K562 (cell line): Measurements from ENCODE around the gene ZG16B. TPM values are rescaled to one million over a fixed set of nuclear protein-coding genes. Genes with fewer than 3 reads are reported as not detected.

ENCODE experiments used
- ATAC-seq: fragments of 200-7000 bp; cut with Tn5 transposase; 3 replicates; pipeline ENCODE4 v1.9.1; 2020; ENCODE audit warnings: moderate library complexity
- BruUV-seq: library from RNA; stranded (reverse); fragments of 400-500 nt; replicated peaks from 2 replicates; lab custom pipeline; 2021; lab: Mats Ljungman, UMichigan
- CTCF ChIA-PET: fragments of 300-600 bp; formaldehyde crosslinking; extraction: SDS; loops from one replicate; lab custom pipeline; 2021; ENCODE audit warnings: low intra/inter-chr PET ratio; lab: Yijun Ruan, JAX
- POLR2A ChIA-PET: fragments of 300-600, 350-650 bp; sonication (Branson Sonifier 250); formaldehyde crosslinking; extraction: SDS; loops from one replicate; lab custom pipeline; 2021; ENCODE audit warnings: antibody characterized with exemption, inconsistent platforms; lab: Yijun Ruan, JAX
- DNase-seq, 4 experiments: peaks; one replicate each; pipeline versions ENCODE4 v3.0.0 to v3.0.0-alpha.2; 2011 to 2018; ENCODE audit warnings: low spot score in 3 of 4, mixed read lengths in 3 of 4; ENCODE audit errors: extremely low read depth in 1 of 4
- FAIRE-seq: peaks from 2 replicates; lab custom pipeline; 2011; peaks lifted over from hg19 to GRCh38; lab: Jason Lieb, UNC
- H2AFZ ChIP-seq: 2 replicates; pipeline ENCODE4 v1.6.0; 2011; ENCODE audit warnings: low read depth, low read length, control low read depth, inconsistent platforms
- H3K27ac ChIP-seq: fragments of 200-600 bp; 3 replicates; pipeline ENCODE4 v1.8.0; 2011; ENCODE audit warnings: low read depth, mild to moderate bottlenecking, control low read depth, inconsistent platforms, low read length, moderate library complexity, mixed read lengths; ENCODE audit errors: extremely low read depth
- H3K27me3 ChIP-seq, 2 experiments: fragments of 300-600 bp in 1 of 2; 2 replicates in 1 of 2; 3 replicates in 1 of 2; pipeline versions ENCODE4 v1.6.0 to v1.8.0; 2011; ENCODE audit warnings: inconsistent platforms in 2 of 2, low read length in 2 of 2, mild to moderate bottlenecking in 1 of 2, mixed read lengths in 1 of 2, moderate library complexity in 1 of 2; ENCODE audit not compliant: control insufficient read depth in 2 of 2, insufficient read depth in 2 of 2
- H3K36me3 ChIP-seq: fragments of 300-600 bp; 3 replicates; pipeline ENCODE4 v1.8.0; 2011; ENCODE audit warnings: mild to moderate bottlenecking, low read length, inconsistent platforms; ENCODE audit not compliant: control insufficient read depth, insufficient read depth
- H3K4me1 ChIP-seq, 2 experiments: fragments of 200-600 bp in 1 of 2; replicated peaks in 1 of 2; 2 replicates in 1 of 2; 3 replicates in 1 of 2; pipeline versions ENCODE4 v1.5.1 to v1.8.0; 2011; ENCODE audit warnings: inconsistent platforms in 2 of 2, low read length in 2 of 2, mild to moderate bottlenecking in 1 of 2, mixed read lengths in 1 of 2, moderate library complexity in 1 of 2; ENCODE audit not compliant: control insufficient read depth in 2 of 2, insufficient read depth in 2 of 2
- H3K4me2 ChIP-seq: 2 replicates; pipeline ENCODE4 v1.6.1; 2011; ENCODE audit warnings: low read length, control low read depth, inconsistent platforms, mixed read lengths; ENCODE audit not compliant: insufficient read depth
- H3K4me3 ChIP-seq: fragments of 200-600 bp; sonication (generic), shearing (Covaris generic); 2 replicates; pipeline ENCODE4 v1.5.1; 2016; ENCODE audit warnings: control low read depth, inconsistent platforms
- H3K79me2 ChIP-seq: fragments of 200-600 bp; 3 replicates; pipeline ENCODE4 v1.8.0; 2011; ENCODE audit warnings: low read length, inconsistent platforms; ENCODE audit not compliant: control insufficient read depth, insufficient read depth
- H3K9ac ChIP-seq, 2 experiments: 2 replicates each; pipeline versions ENCODE4 v1.6.0 to v1.6.1; 2011; ENCODE audit warnings: low read depth in 2 of 2, low read length in 2 of 2, control low read depth in 1 of 2, inconsistent platforms in 1 of 2, mild to moderate bottlenecking in 1 of 2, mixed read lengths in 1 of 2; ENCODE audit not compliant: insufficient read depth in 1 of 2
- H3K9me1 ChIP-seq: one replicate; pipeline ENCODE4 v1.6.0; 2011; ENCODE audit warnings: inconsistent platforms, mild to moderate bottlenecking, low read length, moderate library complexity; ENCODE audit not compliant: control insufficient read depth, insufficient read depth
- H3K9me3 ChIP-seq: replicated peaks from 2 replicates; pipeline ENCODE4 v1.5.1; 2011; ENCODE audit warnings: low read depth, low read length, inconsistent platforms; ENCODE audit not compliant: control insufficient read depth, insufficient read depth
- H4K20me1 ChIP-seq: replicated peaks from 2 replicates; pipeline ENCODE4 v1.6.1; 2011; ENCODE audit warnings: low read length, inconsistent platforms, mixed read lengths; ENCODE audit not compliant: control insufficient read depth, insufficient read depth
- CEBPG ChIP-seq, 3 experiments: fragments of 200-800 bp in 1 of 3; sonication (Bioruptor generic) in 1 of 3; sonication (generic) in 1 of 3; formaldehyde crosslinking in 1 of 3; IDR thresholded peaks in 2 of 3; conservative IDR thresholded peaks in 1 of 3; 2 replicates each; pipeline versions ENCODE4 v1.6.1 to v1.8.0; 2016 to 2022; ENCODE audit warnings: missing compliant biosample characterization in 2 of 3, missing genetic modification characterization in 2 of 3, mild to moderate bottlenecking in 1 of 3, missing genetic modification reagents in 1 of 3
- CREM ChIP-seq: IDR thresholded peaks from 2 replicates; pipeline ENCODE4 v1.6.1; 2014; ENCODE audit warnings: antibody characterized with exemption, low read depth
- CUX1 ChIP-seq: fragments of 200-800 bp; sonication (Bioruptor generic); IDR thresholded peaks from 2 replicates; pipeline ENCODE4 v1.6.1; 2016; ENCODE audit warnings: missing genetic modification characterization, missing compliant biosample characterization
- HMG20A ChIP-seq: fragments of 450-650 bp; formaldehyde crosslinking; conservative IDR thresholded peaks from 2 replicates; pipeline ENCODE4 v1.4.0; 2020; ENCODE audit warnings: mild to moderate bottlenecking, mixed read lengths
- NCOA6 ChIP-seq: fragments of 450-650 bp; IDR thresholded peaks from 2 replicates; pipeline ENCODE4 v1.6.1; 2017; ENCODE audit warnings: mild to moderate bottlenecking
- ZNF76 ChIP-seq: fragments of 250-450 bp; sonication (Bioruptor Pico); IDR thresholded peaks from 2 replicates; pipeline ENCODE4 v1.4.0; 2020; ENCODE audit warnings: mild to moderate bottlenecking, moderate library complexity, borderline replicate concordance
- WGBS: fragments of 100-300 bp; shearing (Covaris generic); methylation state at CpG from one replicate; pipeline ENCODE4 v1.1.6; 2016; ENCODE audit warnings: low coverage, mixed read lengths; ENCODE audit not compliant: insufficient coverage; ENCODE audit errors: missing lambda C conversion rate; 5-methylcytosine and 5-hydroxymethylcytosine counted together
- in situ Hi-C: fragments of 300-500 bp; cut with MboI; formaldehyde crosslinking; loops from 4 replicates; pipeline ENCODE4 v1.15.0; 2018; ENCODE audit warnings: inconsistent platforms, mixed read lengths
- intact Hi-C: fragments of 100-400 bp; cut with micrococcal nuclease; formaldehyde crosslinking; loops from 2 replicates; pipeline ENCODE4 v1.14.2; 2022
- polyA plus RNA-seq, 8 experiments: library from polyadenylated mRNA; depleted of rRNA in 4 of 8; stranded (reverse) in 5 of 8; unstranded in 3 of 8; fragments of >200 nt; fragmentation: Nextera tagmentation in 2 of 8; fragmentation: Illumina TruSeq in 1 of 8; extraction: Ambion mirVana in 2 of 8; extraction: Trizol in 1 of 8; gene quantifications; 2 replicates each; pipeline versions ENCODE4 v1.2.1 to v1.2.3, GENCODE V29; 2011 to 2014; ENCODE audit warnings: inconsistent platforms in 1 of 8, missing spikeins in 1 of 8
- total RNA-seq, 7 experiments: library from RNA; depleted of rRNA in 6 of 7; stranded (reverse); fragments of >200 nt in 6 of 7; fragmentation: Illumina TruSeq in 2 of 7; extraction: Trizol in 2 of 7; gene quantifications; 2 replicates each; pipeline versions ENCODE4 v1.2.1 to v1.2.3, GENCODE V29; 2011 to 2021; ENCODE audit warnings: low replicate concordance in 1 of 7
- TF ChIP-seq, protein P1 (sequence below), 2 experiments: fragments of 450-650 bp; conservative IDR thresholded peaks; 2 replicates each; pipeline ENCODE4 v1.6.1; 2017; ENCODE audit warnings: mild to moderate bottlenecking in 2 of 2, moderate library complexity in 2 of 2

The ZG16B gene
- total and polyA plus RNA-seq, 9 of the 15 experiments (the other 6 are each of a cell fraction or from before 2014, with no cell fraction given), result 0.25 to 0.43 (median 0.34) TPM; not detected in 5

- no peak for TF ChIP-seq HMG20A (CRISPR knock-in tag)
- TF ChIP-seq ZNF76, result no peak
Measured at GRCh38 chr16:2845116-2845515, 15.0 kb downstream of the ZG16B start (continued).

DNA sequence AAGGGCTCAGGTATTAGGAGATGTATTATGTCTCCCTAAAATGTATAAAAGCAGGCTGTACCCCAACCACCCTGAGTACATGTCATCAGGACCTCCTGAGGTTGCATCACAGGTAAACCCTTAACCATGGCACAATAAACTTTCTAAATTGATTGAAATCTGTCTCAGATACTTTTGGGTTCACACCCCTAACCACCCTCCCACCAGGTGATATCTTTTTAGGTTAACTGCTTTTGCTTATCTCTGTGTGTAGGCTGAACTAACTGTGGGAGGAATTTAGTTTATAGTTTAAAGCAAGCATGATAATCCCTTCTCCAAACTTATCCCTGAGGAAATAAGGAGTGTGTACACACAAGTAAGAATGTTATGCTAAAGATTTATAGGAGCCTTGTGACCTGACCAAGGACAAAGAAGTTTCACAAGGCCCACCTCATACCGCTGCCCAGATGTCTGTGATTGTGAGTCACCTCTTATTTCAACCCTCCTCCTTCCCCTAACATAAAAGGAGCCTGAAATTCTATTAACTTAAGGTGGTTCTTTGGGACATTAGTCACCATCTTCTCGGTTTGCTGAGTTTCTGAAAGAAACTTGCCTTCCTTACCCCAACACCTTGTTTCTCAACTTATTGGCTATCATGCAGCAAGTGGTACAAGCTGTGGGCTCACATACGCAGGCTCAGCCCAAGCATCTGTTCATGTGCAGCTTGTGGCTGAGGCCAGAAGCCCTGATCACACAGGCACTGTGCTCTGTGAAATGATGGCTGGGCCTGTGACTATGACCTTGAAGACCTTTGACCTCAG, 16.6 kb downstream of the ZG16B start:
- H3K4me2 ChIP-seq, result no peak overlapping the region
- H3K27me3 ChIP-seq, result peaks cover 7 to 12% of the 10 kb centered on the region in 2 experiments; a peak in 3 of 5 replicates
- intact Hi-C loops, result no loop called here
- ChIA-PET POLR2A (no interaction called here), CTCF (no interaction called here)
- H3K4me3 ChIP-seq, result no peak overlapping the region
- TF ChIP-seq CEBPG (CRISPR knock-in tag; IDR thresholded peaks at IDR 0.05), result no peak
- TF ChIP-seq CEBPG (tag; conservative IDR thresholded peaks at IDR 0.05 in 1 of 2, IDR thresholded peaks at IDR 0.05 in 1 of 2), result peak in 1 of 2 experiments; percentile 42; a peak in 2 of 4 replicates
- no peak for TF ChIP-seq CUX1 (CRISPR knock-in tag)
- TF ChIP-seq, protein P1, sequence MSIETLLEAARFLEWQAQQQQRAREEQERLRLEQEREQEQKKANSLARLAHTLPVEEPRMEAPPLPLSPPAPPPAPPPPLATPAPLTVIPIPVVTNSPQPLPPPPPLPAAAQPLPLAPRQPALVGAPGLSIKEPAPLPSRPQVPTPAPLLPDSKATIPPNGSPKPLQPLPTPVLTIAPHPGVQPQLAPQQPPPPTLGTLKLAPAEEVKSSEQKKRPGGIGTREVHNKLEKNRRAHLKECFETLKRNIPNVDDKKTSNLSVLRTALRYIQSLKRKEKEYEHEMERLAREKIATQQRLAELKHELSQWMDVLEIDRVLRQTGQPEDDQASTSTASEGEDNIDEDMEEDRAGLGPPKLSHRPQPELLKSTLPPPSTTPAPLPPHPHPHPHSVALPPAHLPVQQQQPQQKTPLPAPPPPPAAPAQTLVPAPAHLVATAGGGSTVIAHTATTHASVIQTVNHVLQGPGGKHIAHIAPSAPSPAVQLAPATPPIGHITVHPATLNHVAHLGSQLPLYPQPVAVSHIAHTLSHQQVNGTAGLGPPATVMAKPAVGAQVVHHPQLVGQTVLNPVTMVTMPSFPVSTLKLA (conservative IDR thresholded peaks at IDR 0.05), result no peak
- TF ChIP-seq NCOA6, result no peak
- no peak for TF ChIP-seq CREM
- no peaks in the 10 kb centered on the region for H4K20me1 ChIP-seq
- no peak for FAIRE-seq
- in situ Hi-C loops, result no loop called here
- H3K79me2 ChIP-seq, result no peaks in the 10 kb centered on the region
- H3K4me1 ChIP-seq, result peaks cover 9 to 26% of the 10 kb centered on the region in 2 experiments; a peak in 3 of 5 replicates
- BruUV-seq, result no TSS peak
- H3K27ac ChIP-seq, result no peak overlapping the region
- H3K9me1 ChIP-seq, result no peaks in the 10 kb centered on the region
- no peak overlapping the region for H2AFZ ChIP-seq
- H3K9ac ChIP-seq, result no peak overlapping the region
- 19% methylated on average over 3 of the region's 3 CpGs for WGBS
- DNase-seq, result no peak
- no peaks in the 10 kb centered on the region for H3K36me3 ChIP-seq
- no peaks in the 10 kb centered on the region for H3K9me3 ChIP-seq
- no peak for ATAC-seq
